COR-L47 (cell line): ENCODE measurements around the gene SLC25A25.
"Not testable (repeated sequence)": the region's sequence is repeated elsewhere in the genome, so short reads cannot be mapped to it uniquely, and the experiment has no call there.

ENCODE experiments used
- DNase-seq: peaks from one replicate; lab custom pipeline; 2025; lab: John Stamatoyannopoulos, UW

Gene SLC25A25

GRCh38 chr9:128109050-128109709 is 41.1 kb downstream of the SLC25A25 start:
- DNase-seq = no peak

- not testable (repeated sequence) for DNase-seq
Measured at GRCh38 chr9:128111726-128112125, 43.7 kb downstream of the SLC25A25 start.

- no peak for DNase-seq
Measured at GRCh38 chr9:128113526-128114325, 45.7 kb downstream of the SLC25A25 start.

GRCh38 chr9:128114326-128115186 is 46.5 kb downstream of the SLC25A25 start:
- no peak for DNase-seq

- no peak for DNase-seq
Measured at GRCh38 chr9:128115187-128116103, 47.4 kb downstream of the SLC25A25 start.

GRCh38 chr9:128116104-128117083 is 48.4 kb downstream of the SLC25A25 start:
- DNase-seq = no peak

DNA sequence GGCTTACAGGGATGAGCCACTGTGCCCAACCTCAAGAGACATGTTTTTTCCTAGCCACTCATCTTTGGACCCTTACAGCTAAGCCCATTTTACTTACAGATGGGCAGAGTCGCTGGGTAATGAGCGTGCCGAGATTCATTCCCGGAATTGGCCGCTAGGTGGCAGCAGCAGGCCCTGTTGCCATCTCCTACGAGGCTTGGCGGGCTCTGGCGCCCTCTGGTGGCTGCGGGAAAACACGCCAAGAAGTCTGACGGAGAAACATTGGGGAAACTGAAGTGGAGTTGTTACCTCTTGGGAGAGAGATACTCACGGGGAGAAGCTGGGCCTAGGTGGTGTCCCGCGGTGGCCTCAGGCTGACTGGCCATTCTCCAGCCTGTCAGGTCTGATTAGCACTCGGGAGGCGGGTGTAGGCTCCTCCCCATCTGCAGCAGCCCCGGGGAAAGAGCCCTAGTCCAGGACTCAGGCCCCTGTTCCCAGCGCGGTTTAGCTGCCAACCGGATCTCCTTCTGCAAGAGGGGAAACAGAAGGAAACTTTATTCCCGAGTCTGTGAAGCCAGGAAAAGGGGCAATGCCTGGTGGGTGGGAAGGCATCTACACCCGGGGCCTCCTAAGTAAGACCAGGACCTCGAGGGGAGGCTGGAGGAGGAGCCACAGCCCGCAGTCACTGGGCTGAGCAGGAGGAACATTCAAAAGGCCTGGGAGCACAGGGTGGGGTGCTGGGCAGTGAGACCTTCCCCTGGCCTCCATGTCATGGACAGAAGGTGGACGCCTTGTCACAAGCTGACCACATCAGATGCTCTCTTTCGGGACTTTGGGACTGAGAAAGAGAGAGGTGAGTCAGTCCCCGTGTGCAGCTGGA is 49.8 kb downstream of the SLC25A25 start:
- DNase-seq = peak; percentile 79

- DNase-seq = no peak
Measured at GRCh38 chr9:128118472-128118857, 50.4 kb downstream of the SLC25A25 start.

DNA sequence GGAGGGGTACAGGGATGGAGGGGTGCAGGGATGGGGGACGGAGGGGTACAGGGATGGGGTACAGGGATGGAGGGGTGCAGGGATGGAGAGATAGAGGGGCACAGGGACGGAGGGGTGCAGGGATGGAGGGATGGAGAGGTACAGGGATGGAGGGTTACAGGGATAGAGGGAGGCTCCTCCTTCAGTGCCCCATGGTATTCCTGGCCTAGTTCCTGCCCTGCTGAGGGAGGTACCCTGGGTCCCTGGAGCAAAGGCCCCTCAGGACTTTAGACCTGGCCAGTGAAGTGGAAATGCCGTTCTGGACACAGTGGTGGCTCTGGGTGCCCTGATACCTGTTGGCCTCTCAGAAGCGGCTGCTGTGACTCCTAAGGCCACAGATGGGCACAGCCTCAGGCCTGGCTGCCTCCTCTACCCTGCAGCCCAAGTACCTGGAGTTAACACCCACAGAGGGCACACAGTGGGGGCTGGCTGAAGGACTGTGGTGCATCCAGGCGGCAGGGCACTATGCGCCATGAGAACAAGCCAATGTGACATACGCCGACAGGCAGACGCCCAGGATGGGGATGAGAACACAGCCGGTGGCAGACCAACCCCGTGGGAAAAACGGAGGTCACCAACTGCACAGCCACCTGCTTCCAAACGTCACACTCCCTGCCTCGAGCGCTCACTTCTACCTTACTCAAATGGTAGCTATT is 51.1 kb downstream of the SLC25A25 start:
- DNase-seq = no peak

GRCh38 chr9:128120061-128120740 is 52.2 kb downstream of the SLC25A25 start:
- DNase-seq = no peak

DNA sequence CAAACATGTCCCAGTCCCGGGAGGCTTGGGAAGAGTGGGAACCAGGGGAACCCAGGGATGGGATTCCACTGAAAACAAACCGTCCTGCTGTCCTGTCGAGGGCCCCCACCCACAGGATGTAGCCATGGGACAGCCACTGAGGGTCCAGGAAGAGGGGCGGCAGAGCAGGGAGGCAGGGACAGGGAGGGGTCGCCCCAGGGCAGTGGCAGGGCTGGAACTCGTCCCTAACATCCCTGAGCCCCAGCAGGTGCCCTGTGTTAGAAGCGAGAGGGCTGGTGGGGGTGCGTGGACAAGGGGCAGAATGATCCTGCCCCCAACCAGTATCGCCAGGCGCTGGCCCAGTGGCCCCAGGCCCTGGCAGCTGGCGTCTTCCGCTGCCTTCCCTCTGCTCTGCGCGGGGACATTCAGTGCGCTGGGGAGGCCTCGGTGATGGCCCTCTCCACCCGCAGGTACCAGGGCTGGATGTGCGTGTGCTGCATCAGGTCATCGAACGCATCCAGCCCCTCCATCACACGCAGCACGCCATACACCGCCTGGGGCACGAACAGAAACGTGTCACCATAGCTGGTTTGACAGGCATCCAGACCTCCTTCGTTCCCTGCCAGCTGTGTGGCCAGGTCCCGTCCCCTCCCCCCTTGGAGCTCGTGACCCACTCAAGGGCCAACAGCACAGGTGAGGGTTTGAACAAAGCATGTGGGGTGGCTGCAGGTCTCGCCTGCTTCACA is 52.9 kb downstream of the SLC25A25 start:
- DNase-seq = no peak

GRCh38 chr9:128121466-128121810 is 53.4 kb downstream of the SLC25A25 start:
- no peak for DNase-seq

DNA sequence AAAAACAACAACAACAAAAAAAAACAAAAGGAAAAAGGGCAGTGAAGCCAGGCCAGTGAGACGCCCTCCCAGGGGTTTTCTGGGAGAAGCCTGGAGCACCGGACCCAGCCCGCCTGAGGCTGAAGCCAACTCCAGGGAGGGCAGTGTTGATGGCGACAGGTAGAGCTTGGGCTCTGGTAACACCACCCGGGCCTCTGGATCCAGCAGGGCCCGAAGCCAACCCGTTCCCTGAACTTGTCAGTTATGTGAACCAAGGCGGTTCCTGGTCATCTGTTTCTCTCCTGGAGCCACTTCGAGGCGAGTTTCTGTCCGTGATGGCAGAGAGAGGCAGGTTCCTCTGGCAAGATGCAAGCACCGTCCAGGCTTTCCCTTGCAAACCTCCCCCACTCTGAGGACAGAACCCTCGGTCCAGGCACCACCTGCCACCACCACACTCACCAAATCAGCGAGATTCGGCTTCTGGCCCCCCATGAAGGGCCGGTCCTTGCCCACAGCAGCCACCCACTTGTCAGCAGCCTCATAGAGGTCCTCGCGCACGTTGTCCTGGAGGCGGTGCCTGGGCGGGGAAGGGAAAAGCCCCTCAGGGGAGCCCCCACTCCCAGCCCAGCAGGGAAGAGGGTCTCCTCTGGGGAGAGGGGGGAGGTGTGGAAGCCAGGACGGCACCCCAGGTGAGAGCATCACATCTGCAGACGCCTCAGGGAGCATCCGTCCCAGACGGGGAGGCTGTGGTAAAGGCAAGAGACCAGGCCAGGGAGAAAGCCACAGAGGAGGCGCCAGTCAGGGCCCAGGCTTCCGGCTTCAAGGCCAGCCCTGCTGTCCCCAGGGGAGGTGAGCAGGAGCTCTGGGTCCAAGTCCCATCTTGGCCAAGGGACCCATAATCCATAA is 54.1 kb downstream of the SLC25A25 start:
- no peak for DNase-seq

- no peak for DNase-seq
Measured at GRCh38 chr9:128122809-128123175, 54.8 kb downstream of the SLC25A25 start.

- no peak for DNase-seq
Measured at GRCh38 chr9:128123451-128124080, 55.5 kb downstream of the SLC25A25 start.

GRCh38 chr9:128124451-128124850 is 56.4 kb downstream of the SLC25A25 start:
- no peak for DNase-seq
